Ishikawa (cell line): ENCODE measurements around the gene SIRT2.

Source experiments
- CEBPB ChIP-seq: IDR thresholded peaks from 2 replicates; pipeline ENCODE4 v1.6.1; 2012
- CREB1 ChIP-seq: IDR thresholded peaks from 2 replicates; pipeline ENCODE4 v1.6.1; 2012; ENCODE audit warnings: low read depth
- EGR1 ChIP-seq: IDR thresholded peaks from 2 replicates; pipeline ENCODE4 v1.6.1; 2012
- EP300 ChIP-seq: IDR thresholded peaks from 2 replicates; pipeline ENCODE4 v1.6.1; 2012; ENCODE audit warnings: borderline replicate concordance
- FOXM1 ChIP-seq: IDR thresholded peaks from 2 replicates; pipeline ENCODE4 v1.6.1; 2012; ENCODE audit warnings: low read depth, borderline replicate concordance
- NFIC ChIP-seq: IDR thresholded peaks from 2 replicates; pipeline ENCODE4 v1.6.1; 2012
- RAD21 ChIP-seq: IDR thresholded peaks from 2 replicates; pipeline ENCODE4 v1.6.1; 2012; ENCODE audit warnings: low read depth
- TAF1 ChIP-seq: IDR thresholded peaks from 2 replicates; pipeline ENCODE4 v1.6.1; 2012; ENCODE audit warnings: low read depth, mild to moderate bottlenecking
- TCF12 ChIP-seq: IDR thresholded peaks from 2 replicates; pipeline ENCODE4 v1.6.1; 2012; ENCODE audit warnings: low read depth
- TEAD4 ChIP-seq: IDR thresholded peaks from 2 replicates; pipeline ENCODE4 v1.6.1; 2012
- YY1 ChIP-seq: IDR thresholded peaks from 2 replicates; pipeline ENCODE4 v1.6.1; 2012; ENCODE audit warnings: low read depth
- ZBTB7A ChIP-seq: IDR thresholded peaks from 2 replicates; pipeline ENCODE4 v1.6.1; 2012; ENCODE audit warnings: low read depth
- TF ChIP-seq, protein P1 (sequence below): IDR thresholded peaks from 2 replicates; pipeline ENCODE4 v1.6.1; 2012
- TF ChIP-seq, protein P2 (sequence below): IDR thresholded peaks from 2 replicates; pipeline ENCODE4 v1.6.1; 2012
- TF ChIP-seq, protein P3 (sequence below): IDR thresholded peaks from 2 replicates; pipeline ENCODE4 v1.6.1; 2012; ENCODE audit warnings: low read depth, mild to moderate bottlenecking

The SIRT2 gene

DNA sequence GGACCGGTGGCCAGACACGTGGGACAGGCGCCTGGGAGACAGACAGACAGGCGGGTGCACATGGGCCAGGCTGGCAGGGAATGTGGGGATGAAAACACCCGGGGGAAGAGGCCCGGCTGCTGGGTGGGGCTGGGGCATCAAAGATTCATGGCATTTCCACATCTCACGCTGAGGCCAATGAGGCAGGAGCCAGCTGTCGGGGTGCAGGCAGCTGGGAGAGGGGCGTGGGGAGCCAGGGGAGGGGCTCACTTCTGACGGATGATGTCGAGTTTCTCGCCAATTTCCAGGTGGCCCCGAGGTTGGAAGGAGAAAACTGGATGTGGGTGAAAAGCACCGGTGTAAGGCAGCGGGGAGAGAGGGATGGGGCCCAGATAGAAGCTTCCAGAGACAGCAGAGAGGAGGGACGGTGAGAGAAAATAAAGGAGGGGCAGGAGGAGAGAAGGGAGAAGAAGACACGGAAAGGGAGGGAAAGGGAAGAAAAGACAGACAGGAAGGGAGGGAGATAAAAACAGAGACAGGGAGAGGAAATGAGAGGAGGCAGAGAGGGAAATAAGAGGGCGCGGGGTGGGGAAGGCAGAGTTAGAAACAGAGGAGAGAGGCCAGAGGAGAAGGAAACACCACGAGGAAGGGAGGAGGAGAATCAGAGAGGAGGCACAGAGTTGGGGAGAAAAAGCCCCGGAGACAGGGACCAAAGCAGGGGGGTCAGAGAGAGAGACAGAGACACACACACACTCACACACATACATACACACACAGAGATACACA, 20.6 kb upstream of the SIRT2 start:
- TF ChIP-seq TAF1: no peak
- TF ChIP-seq, protein P1, sequence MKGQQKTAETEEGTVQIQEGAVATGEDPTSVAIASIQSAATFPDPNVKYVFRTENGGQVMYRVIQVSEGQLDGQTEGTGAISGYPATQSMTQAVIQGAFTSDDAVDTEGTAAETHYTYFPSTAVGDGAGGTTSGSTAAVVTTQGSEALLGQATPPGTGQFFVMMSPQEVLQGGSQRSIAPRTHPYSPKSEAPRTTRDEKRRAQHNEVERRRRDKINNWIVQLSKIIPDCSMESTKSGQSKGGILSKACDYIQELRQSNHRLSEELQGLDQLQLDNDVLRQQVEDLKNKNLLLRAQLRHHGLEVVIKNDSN: no peak

DNA sequence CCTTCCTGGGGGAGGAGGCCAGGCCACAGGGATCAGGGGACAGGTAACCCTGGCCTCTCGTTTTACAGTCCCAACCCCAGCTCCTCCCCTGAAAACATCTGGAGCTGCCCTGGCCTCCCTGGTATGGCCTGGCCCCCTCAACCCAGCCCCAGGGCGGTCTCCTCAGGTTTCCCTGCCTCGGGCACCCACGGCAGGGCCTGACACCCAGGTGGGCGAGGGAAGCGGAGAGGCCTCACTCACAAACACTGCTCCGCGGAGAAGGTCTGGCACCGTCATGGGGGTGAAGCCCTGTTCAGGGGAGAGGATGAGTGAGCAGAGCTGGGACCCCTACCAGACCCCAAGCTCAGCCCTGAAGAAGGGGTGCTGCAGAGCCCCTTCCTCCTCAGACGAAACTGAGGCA, 19.1 kb upstream of the SIRT2 start:
- TF ChIP-seq CREB1 (no peak), NFIC (no peak), ZBTB7A (no peak), YY1 (no peak), TEAD4 (no peak), TCF12 (no peak)
- TF ChIP-seq, protein P1: no peak

DNA sequence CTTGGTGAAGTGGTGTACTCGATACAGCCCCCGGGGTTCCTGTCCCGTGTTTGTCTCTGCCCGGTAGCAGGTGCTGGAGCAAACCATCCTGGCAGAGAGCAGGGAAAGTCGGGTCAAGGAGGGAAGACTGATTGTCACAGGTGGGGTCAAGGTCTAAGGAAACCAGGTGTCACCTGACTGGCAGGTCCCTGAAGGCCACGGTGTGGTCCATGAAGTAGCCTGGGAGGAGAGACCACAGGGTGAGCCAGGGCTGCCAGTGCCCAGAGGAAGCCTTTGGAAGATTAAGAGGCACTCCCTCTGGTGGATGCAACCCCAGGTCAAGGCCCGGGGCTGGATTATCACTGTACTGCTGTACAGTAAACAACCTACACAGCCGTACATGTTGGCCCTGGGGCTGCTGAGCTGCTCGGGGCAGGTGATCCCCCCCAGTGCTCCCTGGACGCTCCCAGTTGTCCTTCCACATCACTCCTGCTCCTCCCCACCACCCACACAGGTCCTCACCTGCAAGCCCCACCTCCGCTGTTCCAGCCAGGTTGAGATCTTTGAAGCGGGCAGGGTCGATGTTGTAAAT, 18.6 kb upstream of the SIRT2 start:
- TF ChIP-seq CEBPB: no peak
- no peak for TF ChIP-seq YY1
- TF ChIP-seq RAD21: no peak
- no peak for TF ChIP-seq TCF12
- no peak for TF ChIP-seq EP300
- no peak for TF ChIP-seq CREB1
- TF ChIP-seq, protein P2, sequence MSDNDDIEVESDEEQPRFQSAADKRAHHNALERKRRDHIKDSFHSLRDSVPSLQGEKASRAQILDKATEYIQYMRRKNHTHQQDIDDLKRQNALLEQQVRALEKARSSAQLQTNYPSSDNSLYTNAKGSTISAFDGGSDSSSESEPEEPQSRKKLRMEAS: no peak
- TF ChIP-seq, protein P1: no peak
- TF ChIP-seq, protein P3, sequence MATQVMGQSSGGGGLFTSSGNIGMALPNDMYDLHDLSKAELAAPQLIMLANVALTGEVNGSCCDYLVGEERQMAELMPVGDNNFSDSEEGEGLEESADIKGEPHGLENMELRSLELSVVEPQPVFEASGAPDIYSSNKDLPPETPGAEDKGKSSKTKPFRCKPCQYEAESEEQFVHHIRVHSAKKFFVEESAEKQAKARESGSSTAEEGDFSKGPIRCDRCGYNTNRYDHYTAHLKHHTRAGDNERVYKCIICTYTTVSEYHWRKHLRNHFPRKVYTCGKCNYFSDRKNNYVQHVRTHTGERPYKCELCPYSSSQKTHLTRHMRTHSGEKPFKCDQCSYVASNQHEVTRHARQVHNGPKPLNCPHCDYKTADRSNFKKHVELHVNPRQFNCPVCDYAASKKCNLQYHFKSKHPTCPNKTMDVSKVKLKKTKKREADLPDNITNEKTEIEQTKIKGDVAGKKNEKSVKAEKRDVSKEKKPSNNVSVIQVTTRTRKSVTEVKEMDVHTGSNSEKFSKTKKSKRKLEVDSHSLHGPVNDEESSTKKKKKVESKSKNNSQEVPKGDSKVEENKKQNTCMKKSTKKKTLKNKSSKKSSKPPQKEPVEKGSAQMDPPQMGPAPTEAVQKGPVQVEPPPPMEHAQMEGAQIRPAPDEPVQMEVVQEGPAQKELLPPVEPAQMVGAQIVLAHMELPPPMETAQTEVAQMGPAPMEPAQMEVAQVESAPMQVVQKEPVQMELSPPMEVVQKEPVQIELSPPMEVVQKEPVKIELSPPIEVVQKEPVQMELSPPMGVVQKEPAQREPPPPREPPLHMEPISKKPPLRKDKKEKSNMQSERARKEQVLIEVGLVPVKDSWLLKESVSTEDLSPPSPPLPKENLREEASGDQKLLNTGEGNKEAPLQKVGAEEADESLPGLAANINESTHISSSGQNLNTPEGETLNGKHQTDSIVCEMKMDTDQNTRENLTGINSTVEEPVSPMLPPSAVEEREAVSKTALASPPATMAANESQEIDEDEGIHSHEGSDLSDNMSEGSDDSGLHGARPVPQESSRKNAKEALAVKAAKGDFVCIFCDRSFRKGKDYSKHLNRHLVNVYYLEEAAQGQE: no peak
- no peak for TF ChIP-seq ZBTB7A

DNA sequence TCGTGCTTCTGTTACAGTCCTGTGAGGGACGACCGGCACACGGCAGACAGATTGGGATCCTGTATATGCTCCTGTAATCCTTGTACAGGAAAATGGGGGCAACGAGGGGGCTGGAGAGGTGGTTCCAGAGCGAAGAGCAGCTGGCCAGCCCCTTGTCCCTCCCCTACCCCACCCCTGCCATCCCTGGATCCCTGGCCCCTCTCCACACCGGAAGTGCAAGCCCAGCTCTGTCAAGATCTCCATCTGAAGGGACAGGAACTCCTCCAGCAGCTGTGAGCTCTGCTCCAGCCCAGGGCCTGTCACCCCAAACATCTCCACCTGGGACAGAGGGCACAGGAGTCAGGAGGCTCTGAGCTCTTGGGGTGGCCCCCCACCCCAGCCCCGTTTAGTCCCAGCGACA, 18.1 kb upstream of the SIRT2 start:
- TF ChIP-seq EP300: no peak
- no peak for TF ChIP-seq TAF1
- TF ChIP-seq, protein P1: no peak
- no peak for TF ChIP-seq EGR1
- no peak for TF ChIP-seq YY1
- no peak for TF ChIP-seq TCF12
- no peak for TF ChIP-seq NFIC
- TF ChIP-seq CEBPB: no peak
- TF ChIP-seq, protein P3: no peak
- TF ChIP-seq ZBTB7A: no peak
- no peak for TF ChIP-seq RAD21
- TF ChIP-seq, protein P2: no peak
- TF ChIP-seq CREB1: no peak
- no peak for TF ChIP-seq TEAD4
- TF ChIP-seq FOXM1: no peak
